ENCODE measurements around the gene PRMT1. TPM values are rescaled to one million over a fixed set of nuclear protein-coding genes. Genes with fewer than 3 reads are reported as not detected.

Gene PRMT1
- total RNA-seq, 1 experiment from 2014 or later: 385 TPM

DNA sequence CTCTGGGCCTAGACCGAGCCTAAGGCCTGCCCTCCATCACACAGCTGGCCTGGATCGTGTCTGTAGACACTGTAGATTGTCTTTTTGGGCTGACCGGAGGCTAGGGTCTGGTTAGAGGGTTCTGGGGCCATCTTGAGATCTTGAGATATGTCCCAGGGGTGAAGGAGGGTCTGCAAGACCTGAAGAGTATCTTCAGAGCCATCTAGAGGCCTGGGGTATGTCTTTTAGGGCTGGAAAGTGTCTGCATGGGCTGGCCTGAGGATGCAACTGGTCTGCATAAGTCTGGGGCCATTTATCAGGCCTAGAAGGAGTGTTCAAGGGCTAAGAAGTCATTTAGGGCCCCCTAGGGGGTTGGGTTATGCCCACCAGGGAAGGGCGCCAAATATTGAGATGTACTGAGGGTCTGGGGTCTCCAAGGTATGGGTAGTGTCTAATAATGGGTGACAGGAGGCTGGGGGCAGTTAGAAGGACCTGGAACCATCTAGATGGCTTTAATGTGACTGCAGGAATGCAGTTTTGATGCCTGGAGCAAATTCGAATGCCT is 34.5 kb upstream of the PRMT1 start:
- Histone ChIP-seq H3K4me1 (peaks cover 6% of the 10 kb centered on the region; the same call in 1 of the 2 replicates), H3K27me3 (no peaks in the 10 kb centered on the region), H3K36me3 (peaks cover 5% of the 10 kb centered on the region; the same call in 1 of the 2 replicates), H3K27ac (peak overlapping the region; percentile 99), H3K9me3 (replicated peaks) (no peaks in the 10 kb centered on the region), H3K4me3 (peak overlapping the region; percentile 83)
- DNase-seq: no peak

DNA sequence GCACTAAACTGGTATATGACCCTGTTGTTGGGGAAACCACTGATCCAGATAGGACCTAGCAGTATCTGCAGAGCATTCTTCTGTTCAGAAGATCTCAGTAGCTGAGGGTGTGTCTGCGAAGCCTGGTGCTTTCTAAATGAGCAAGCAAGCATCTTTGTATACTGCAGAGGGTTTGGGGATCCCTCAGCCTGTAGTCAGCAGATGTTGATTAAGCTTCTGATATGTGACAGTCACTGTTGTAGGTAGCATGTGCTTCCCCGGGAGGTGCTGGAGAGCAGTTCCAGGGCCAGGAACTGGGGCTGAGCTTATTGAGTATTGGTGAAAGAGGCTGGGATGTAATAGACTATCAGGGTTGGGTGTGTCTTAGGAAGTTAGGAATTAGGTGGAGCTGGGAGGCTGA is 33.6 kb upstream of the PRMT1 start:
- H3K27ac ChIP-seq: no peak overlapping the region
- no peak for DNase-seq

DNA sequence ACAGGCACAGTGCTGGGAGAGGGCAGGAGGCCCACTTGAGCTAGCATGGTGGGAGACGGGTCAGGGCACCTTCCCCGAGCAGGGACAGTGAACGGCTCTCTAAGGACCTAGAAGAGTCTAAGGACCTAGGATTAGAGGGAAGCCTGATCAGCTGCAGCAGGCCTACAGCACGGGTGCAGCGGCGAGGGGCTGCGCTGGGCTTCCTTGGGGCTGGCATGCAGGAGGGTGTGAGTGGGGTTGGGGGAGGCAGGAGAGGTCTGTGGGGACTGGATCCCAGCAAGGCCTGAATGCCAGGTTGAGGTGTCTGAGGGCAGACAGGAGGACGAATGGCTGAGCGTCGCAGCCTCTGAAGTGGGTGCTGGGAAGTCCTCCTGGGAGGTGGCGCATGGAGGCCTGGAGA is 31.5 kb upstream of the PRMT1 start:
- no peak overlapping the region for H3K27ac ChIP-seq
- no peak for DNase-seq
- no peaks in the 10 kb centered on the region for H3K27me3 ChIP-seq
- H3K36me3 ChIP-seq: peaks cover 22% of the 10 kb centered on the region
- no peak overlapping the region for H3K4me3 ChIP-seq
- H3K9me3 ChIP-seq (replicated peaks): no peaks in the 10 kb centered on the region
- no peaks in the 10 kb centered on the region for H3K4me1 ChIP-seq

More for the DNA sequence above, 33.6 kb upstream of the PRMT1 start:
- Histone ChIP-seq H3K4me1 (no peaks in the 10 kb centered on the region; the same call in 1 of the 2 replicates), H3K36me3 (peaks cover 5% of the 10 kb centered on the region; the same call in 1 of the 2 replicates), H3K27me3 (no peaks in the 10 kb centered on the region), H3K9me3 (replicated peaks) (no peaks in the 10 kb centered on the region), H3K4me3 (no peak overlapping the region)

DNA sequence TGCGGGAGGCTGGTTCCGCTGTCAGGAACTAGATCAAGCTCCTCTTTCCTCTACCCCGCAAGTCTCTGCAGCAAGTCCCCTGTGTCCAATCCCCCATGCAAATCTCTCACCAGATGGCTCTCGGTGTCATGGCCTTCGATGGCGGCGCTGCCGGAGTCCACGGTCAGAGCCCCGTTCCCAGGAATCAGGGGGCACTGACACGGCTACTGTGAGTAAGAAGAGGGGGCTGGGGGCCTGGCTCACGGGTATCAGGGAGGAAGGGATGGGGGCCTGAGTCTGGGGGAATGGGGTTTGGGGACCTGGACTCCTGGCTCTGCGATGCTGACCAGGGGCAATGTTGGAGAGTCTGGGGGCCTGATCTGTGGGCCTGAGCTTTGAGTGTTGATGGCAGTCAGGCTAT is 31.1 kb upstream of the PRMT1 start:
- H3K27me3 ChIP-seq: no peaks in the 10 kb centered on the region
- DNase-seq: no peak
- H3K4me3 ChIP-seq: no peak overlapping the region
- H3K4me1 ChIP-seq: no peaks in the 10 kb centered on the region
- peaks cover 22% of the 10 kb centered on the region for H3K36me3 ChIP-seq
- no peaks in the 10 kb centered on the region for H3K9me3 ChIP-seq (replicated peaks)
- H3K27ac ChIP-seq: no peak overlapping the region

DNA sequence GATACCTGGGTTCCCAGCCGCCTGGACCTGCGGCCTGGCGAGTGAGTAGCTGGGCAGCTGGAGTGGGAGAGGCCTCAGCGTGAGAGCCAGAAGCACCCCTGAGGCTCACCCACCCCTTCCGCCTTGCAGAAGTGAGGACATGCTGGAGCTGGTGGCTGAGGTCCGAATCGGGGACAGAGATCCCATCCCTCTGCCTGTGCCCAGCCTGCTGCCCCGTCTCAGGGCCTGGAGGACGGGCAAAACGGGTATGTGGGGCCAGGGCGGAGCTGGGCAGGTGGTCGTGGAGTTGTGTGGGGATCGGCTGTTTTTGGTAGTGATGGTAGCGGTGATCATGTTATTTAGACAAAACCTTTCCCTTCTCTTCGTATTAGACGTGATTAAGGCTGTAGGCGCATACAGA is 30.5 kb upstream of the PRMT1 start:
- H3K4me3 ChIP-seq: no peak overlapping the region
- H3K36me3 ChIP-seq: peaks cover 25% of the 10 kb centered on the region
- no peaks in the 10 kb centered on the region for H3K9me3 ChIP-seq (replicated peaks)
- no peaks in the 10 kb centered on the region for H3K27me3 ChIP-seq
- DNase-seq: no peak
- no peak overlapping the region for H3K27ac ChIP-seq
- no peaks in the 10 kb centered on the region for H3K4me1 ChIP-seq

DNA sequence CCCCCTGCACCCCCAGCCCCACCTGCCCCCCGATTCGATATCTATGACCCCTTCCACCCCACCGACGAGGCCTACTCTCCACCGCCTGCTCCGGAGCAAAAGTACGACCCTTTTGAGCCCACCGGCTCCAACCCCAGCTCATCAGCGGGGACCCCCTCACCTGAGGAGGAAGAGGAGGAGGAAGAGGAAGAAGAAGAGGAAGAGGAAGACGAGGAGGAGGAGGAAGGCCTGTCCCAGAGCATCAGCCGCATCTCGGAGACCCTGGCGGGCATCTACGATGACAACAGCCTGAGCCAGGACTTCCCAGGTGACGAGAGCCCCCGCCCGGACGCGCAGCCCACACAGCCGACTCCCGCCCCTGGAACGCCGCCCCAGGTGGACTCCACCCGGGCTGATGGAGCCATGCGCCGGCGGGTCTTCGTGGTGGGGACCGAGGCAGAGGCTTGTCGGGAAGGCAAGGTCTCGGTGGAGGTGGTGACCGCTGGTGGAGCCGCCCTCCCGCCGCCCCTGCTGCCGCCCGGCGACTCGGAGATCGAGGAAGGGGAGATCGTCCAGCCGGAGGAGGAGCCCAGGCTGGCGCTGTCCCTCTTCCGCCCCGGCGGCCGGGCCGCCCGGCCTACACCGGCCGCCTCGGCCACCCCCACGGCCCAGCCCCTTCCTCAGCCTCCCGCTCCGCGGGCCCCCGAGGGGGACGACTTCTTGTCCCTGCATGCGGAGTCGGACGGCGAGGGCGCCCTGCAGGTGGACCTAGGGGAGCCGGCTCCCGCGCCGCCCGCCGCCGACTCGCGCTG is 25.8 kb upstream of the PRMT1 start:
- no peaks in the 10 kb centered on the region for H3K9me3 ChIP-seq (replicated peaks)
- DNase-seq: no peak
- no peak overlapping the region for H3K4me3 ChIP-seq
- no peak overlapping the region for H3K27ac ChIP-seq
- peaks cover 54% of the 10 kb centered on the region for H3K36me3 ChIP-seq
- H3K4me1 ChIP-seq: no peaks in the 10 kb centered on the region
- H3K27me3 ChIP-seq: no peaks in the 10 kb centered on the region

DNA sequence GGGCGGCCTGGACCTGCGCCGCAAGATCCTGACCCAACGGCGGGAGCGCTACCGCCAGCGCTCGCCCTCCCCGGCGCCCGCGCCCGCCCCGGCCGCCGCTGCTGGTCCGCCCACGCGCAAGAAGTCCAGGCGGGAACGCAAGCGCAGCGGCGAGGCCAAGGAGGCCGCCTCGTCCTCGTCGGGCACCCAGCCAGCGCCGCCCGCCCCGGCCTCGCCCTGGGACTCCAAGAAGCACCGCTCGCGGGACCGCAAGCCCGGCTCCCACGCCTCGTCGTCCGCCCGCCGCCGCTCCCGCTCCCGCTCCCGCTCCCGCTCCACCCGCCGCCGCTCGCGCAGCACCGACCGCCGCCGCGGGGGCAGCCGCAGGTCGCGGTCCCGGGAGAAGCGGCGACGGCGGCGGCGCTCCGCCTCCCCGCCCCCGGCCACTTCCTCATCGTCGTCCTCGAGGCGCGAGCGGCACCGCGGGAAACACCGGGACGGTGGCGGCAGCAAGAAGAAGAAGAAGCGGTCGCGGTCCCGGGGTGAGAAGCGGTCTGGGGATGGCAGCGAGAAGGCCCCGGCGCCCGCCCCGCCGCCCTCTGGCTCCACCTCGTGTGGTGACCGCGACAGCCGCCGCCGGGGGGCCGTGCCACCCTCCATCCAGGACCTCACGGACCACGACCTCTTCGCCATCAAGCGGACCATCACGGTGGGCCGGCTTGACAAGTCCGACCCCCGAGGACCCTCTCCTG is 25.1 kb upstream of the PRMT1 start:
- no peak for DNase-seq
- no peak overlapping the region for H3K4me3 ChIP-seq
- H3K27me3 ChIP-seq: no peaks in the 10 kb centered on the region
- H3K4me1 ChIP-seq: no peaks in the 10 kb centered on the region
- peaks cover 52% of the 10 kb centered on the region for H3K36me3 ChIP-seq
- H3K27ac ChIP-seq: no peak overlapping the region
- H3K9me3 ChIP-seq (replicated peaks): no peaks in the 10 kb centered on the region

DNA sequence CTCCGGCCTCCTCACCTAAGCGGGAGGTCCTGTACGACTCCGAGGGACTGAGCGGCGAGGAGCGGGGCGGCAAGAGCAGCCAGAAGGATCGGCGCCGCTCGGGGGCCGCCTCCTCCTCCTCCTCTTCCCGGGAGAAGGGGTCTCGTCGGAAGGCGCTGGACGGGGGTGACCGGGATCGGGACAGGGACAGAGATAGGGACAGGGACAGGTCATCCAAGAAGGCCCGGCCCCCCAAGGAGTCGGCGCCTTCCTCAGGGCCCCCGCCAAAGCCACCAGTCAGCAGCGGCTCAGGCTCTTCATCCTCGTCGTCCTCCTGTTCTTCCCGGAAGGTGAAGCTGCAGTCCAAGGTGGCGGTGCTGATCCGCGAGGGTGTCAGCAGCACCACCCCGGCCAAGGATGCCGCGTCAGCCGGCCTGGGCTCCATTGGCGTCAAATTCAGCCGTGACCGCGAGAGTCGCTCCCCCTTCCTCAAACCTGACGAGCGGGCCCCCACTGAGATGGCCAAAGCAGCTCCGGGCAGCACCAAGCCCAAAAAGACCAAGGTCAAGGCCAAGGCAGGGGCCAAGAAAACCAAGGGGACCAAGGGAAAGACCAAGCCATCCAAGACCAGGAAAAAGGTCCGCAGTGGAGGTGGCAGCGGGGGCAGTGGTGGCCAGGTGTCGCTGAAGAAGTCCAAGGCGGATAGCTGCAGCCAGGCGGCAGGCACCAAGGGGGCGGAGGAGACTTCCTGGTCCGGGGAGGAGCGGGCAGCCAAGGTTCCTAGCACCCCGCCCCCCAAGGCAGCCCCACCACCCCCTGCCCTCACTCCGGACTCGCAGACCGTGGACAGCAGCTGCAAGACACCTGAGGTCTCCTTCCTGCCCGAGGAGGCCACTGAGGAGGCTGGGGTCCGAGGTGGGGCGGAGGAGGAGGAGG is 24.3 kb upstream of the PRMT1 start:
- H3K27ac ChIP-seq: no peak overlapping the region
- H3K4me3 ChIP-seq: no peak overlapping the region
- no peaks in the 10 kb centered on the region for H3K27me3 ChIP-seq
- H3K4me1 ChIP-seq: no peaks in the 10 kb centered on the region
- H3K9me3 ChIP-seq (replicated peaks): no peaks in the 10 kb centered on the region
- peaks cover 54% of the 10 kb centered on the region for H3K36me3 ChIP-seq
- no peak for DNase-seq

DNA sequence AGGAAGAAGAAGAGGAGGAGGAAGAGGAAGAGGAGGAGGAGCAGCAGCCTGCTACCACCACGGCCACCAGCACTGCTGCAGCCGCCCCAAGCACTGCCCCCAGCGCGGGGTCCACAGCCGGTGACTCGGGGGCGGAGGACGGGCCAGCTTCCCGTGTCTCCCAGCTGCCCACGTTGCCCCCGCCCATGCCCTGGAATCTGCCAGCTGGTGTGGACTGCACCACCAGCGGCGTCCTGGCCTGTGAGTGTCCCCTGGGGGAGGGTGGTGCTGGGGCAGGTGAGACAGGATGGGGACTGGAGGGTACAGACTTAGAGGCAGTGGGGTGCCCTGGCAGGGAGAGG is 23.6 kb upstream of the PRMT1 start:
- no peak for DNase-seq
- H3K27ac ChIP-seq: no peak overlapping the region
- peaks cover 59% of the 10 kb centered on the region for H3K36me3 ChIP-seq
- H3K4me1 ChIP-seq: no peaks in the 10 kb centered on the region
- no peaks in the 10 kb centered on the region for H3K9me3 ChIP-seq (replicated peaks)
- no peak overlapping the region for H3K4me3 ChIP-seq
- no peaks in the 10 kb centered on the region for H3K27me3 ChIP-seq

DNA sequence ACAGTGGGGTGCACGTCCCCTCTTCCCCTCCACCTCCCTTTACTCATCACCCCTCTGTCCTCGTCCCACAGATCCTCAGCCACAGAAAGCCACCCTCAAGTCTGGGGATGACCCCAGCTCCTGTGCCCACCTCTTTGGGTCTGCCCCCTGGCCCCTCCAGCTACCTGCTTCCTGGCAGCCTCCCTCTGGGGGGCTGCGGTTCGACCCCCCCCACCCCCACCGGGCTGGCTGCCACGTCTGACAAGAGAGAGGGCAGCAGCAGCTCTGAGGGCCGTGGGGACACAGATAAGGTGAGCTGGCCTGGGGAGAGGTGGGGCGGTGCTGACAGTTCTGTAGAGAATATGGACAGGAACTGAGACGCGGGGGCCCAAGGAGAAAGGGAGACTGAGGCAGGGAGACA is 22.5 kb upstream of the PRMT1 start:
- Histone ChIP-seq H3K4me3 (no peak overlapping the region), H3K9me3 (replicated peaks) (no peaks in the 10 kb centered on the region), H3K27ac (no peak overlapping the region), H3K27me3 (no peaks in the 10 kb centered on the region), H3K4me1 (no peaks in the 10 kb centered on the region), H3K36me3 (peaks cover 63% of the 10 kb centered on the region)
- no peak for DNase-seq

DNA sequence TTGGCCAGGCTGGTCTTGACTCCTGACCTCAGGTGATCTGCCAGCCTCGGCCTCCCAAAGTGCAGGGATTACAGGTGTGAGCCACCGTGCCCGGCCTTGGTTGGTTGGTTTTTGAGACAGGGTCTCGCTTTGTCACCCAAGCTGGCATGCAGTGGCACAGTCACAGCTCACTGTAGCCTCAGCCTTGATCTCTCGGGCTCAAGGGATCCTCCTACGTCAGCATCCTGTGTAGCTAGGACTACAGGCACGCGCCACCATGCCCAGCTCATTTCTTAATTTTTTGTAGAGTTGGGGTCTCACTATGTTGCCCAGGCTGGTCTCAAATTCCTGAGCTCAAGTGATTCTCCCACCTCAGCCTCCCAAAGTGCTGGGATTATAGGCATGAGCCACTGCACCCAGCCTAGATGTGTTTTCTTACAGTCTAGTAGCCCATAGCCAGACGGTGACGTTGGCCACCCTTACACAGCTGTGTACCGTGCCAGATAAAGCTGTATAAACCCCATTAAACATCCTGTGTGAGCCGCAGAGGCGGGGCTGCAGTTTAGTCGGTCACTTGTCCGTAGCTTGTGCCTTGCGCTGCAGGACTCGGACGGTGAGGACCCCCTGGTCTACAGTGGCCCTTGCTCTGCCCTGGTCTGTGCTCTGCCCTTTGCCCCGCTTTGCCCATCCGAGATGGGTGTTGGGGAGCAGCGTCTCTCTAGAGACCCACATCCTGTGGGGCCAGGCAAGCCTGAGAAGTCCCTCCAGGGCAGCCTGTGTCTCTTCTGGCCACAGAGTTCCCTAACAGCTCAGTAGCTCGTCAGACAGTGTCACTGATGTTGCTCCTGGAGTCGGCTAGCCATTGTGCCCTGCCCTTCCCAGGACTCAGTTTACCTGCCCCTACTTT is 21.3 kb upstream of the PRMT1 start:
- Histone ChIP-seq H3K4me1 (no peaks in the 10 kb centered on the region), H3K9me3 (replicated peaks) (no peaks in the 10 kb centered on the region), H3K4me3 (no peak overlapping the region), H3K27me3 (no peaks in the 10 kb centered on the region), H3K27ac (no peak overlapping the region), H3K36me3 (peaks cover 60% of the 10 kb centered on the region)
- no peak for DNase-seq

DNA sequence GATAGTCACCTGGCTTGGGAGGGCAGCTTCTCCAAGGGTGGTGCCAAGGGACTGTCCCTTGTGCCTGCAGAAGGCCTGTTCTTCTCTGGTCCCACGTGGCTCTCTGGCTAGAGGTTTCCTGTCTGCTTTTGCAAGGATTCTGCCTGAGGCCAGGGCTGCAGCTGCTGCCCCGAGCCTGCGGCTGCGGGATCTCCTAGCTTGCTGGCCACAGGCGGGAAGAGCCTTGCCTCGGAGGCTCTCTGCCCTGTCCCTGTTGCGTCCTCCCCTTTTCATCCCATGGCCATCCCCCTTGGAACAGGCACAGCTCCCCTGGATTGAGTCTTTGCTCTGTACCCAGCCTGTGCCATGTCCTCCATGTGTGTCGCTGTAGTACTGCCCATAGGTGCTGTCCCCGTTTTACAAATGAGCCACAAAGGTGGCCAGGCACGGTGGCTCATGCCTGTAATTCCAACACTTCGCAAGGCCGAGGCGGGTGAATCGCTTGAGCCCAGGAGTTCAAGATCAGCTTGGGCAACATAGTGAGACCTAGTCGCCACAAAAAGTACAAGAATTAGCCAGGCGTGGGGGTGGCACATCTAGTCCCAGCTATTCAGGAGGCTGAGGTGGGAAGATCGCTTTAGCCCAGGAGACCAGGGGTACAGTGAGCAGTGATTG is 20.5 kb upstream of the PRMT1 start:
- Histone ChIP-seq H3K27me3 (no peaks in the 10 kb centered on the region), H3K9me3 (replicated peaks) (no peaks in the 10 kb centered on the region), H3K4me1 (no peaks in the 10 kb centered on the region), H3K4me3 (no peak overlapping the region), H3K27ac (no peak overlapping the region), H3K36me3 (peaks cover 59% of the 10 kb centered on the region)
- DNase-seq: no peak

DNA sequence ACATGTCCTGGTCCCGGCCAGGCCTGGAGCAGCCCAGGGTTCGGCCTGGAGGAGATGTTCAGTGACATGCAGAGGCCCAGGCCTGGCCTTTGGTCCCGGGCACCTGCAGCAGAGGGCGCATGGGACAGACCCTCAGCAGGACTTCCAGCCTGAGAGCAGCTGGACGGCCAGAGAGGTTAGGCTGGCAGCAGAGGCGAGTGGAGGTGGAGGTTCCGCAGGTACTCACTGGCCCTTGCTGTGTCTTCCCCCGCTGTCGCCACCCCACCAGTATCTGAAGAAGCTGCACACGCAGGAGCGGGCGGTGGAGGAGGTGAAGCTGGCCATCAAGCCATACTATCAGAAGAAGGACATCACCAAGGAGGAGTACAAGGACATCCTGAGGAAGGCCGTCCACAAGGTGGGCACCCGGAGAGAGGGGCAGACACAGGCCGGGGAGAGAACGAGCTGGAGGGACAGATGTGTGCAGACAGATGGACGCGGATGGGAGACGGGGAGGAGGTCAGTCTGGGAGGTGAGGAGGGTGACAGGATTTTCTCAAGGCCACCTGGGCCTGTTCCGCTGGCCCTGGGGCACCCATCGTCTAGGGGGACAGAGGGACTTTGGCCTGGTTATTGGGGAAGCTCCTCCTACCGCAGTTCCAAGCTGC is 19.5 kb upstream of the PRMT1 start:
- Histone ChIP-seq H3K4me1 (no peaks in the 10 kb centered on the region), H3K9me3 (replicated peaks) (no peaks in the 10 kb centered on the region), H3K36me3 (peaks cover 60% of the 10 kb centered on the region)

More for the DNA sequence above, 19.5 kb upstream of the PRMT1 start:
- Histone ChIP-seq H3K27me3 (no peaks in the 10 kb centered on the region), H3K27ac (no peak overlapping the region), H3K4me3 (no peak overlapping the region)
- DNase-seq: no peak

All from SJCRH30 (cell line).